Thymus (tissue), 11 donors: Measurements from ENCODE around the gene BRK1. TPM values are rescaled to one million over a fixed set of nuclear protein-coding genes. Genes with fewer than 3 reads are reported as not detected.
"Not testable (repeated sequence)": the region's sequence is repeated elsewhere in the genome, so short reads cannot be mapped to it uniquely, and the experiment has no call there.

ENCODE experiments used
- DNase-seq, 9 donors: peaks; one replicate each; pipeline ENCODE4 v3.0.0-alpha.2; 2013; ENCODE audit warnings: low spot score in 9 of 9, low read depth in 6 of 9, missing footprints in 1 of 9
- H3K27ac ChIP-seq, 2 donors: one replicate each; pipeline ENCODE4 v1.5.1; 2013; ENCODE audit warnings: control low read depth in 1 of 2, low read depth in 1 of 2, low read length in 1 of 2, mild to moderate bottlenecking in 1 of 2, moderate library complexity in 1 of 2
- H3K27me3 ChIP-seq, 2 donors: one replicate each; pipeline ENCODE4 v1.5.1; 2013; ENCODE audit warnings: low read length in 1 of 2; ENCODE audit not compliant: control insufficient read depth in 2 of 2, insufficient read depth in 1 of 2
- H3K36me3 ChIP-seq, 2 donors: one replicate each; pipeline ENCODE4 v1.5.1; 2013; ENCODE audit warnings: low read length in 1 of 2, mild to moderate bottlenecking in 1 of 2, moderate library complexity in 1 of 2; ENCODE audit not compliant: control insufficient read depth in 2 of 2, insufficient read depth in 2 of 2
- H3K4me1 ChIP-seq, 2 donors: one replicate each; pipeline ENCODE4 v1.5.1; 2013; ENCODE audit warnings: low read length in 2 of 2; ENCODE audit not compliant: control insufficient read depth in 2 of 2, insufficient read depth in 2 of 2
- H3K4me3 ChIP-seq, 2 donors: one replicate each; pipeline ENCODE4 v1.5.1; 2013; ENCODE audit warnings: low read length in 2 of 2, control low read depth in 1 of 2, mild to moderate bottlenecking in 1 of 2
- H3K9me3 ChIP-seq, 2 donors: one replicate each; pipeline ENCODE4 v1.5.1; 2013; ENCODE audit warnings: low read length in 1 of 2, mild to moderate bottlenecking in 1 of 2; ENCODE audit not compliant: control insufficient read depth in 2 of 2, insufficient read depth in 1 of 2
- WGBS: extraction: QIAGEN DNeasy Blood & Tissue Kit; methylation state at CpG from one replicate; pipeline ENCODE4 v1.1.7; 2013; 5-methylcytosine and 5-hydroxymethylcytosine counted together
- polyA plus RNA-seq: library from polyadenylated mRNA; stranded (reverse); fragments of 200-250 nt; gene quantifications from one replicate; pipeline ENCODE4 v1.2.3, GENCODE V29; 2013
- total RNA-seq: library from RNA; stranded (reverse); fragments of 120-200 nt; gene quantifications from one replicate; pipeline ENCODE4 v1.2.4, GENCODE V29; 2013
- donor health status: healthy.

Gene BRK1
- total and polyA plus RNA-seq, 2 donors, result 124 to 222 TPM

DNA sequence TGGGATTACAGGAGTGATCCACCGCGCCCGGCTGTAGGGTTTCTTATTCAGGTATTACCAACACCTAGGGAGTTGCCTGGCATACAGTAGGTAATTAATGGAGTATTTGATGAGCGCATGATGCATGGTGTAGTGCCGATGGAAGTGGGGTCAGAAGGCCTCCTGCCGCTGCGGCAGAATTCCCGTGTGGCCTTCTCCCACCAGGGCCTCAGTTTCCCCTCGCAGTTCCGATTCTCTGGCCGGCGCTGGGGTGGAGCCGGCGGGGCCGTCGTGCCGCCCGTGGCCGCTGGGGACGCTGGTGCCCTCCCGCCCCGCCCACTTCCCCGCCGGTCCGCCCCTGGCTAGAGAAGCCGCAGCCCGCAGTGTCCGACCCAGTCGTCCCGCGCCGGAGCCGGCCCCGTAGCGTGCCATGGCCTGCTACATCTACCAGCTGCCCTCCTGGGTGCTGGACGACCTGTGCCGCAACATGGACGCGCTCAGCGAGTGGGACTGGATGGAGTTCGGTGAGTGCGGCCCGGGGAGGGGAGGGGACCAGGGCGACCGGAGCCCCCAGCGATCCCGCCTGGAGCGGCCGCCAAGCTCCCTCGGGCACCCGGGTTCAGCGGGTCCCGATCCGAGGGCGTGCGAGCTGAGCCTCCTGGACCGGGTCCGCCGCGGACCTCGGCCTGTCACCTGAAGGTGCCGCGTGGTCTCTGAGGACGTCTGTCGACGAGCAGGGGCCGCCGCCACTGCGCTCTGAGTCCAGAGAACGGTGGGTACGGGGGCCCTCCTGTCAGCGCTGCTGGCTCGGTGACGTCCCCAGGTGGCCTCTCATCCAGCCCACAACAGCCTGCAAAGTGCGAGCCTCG lies 49.3 kb downstream of the BRK1 start, which contains the start of gene IRAK2:
IRAK2 (plus strand) TSS at position 374 of the 848 bp plus-strand sequence; CDS start at position 410, 36 bp downstream.
- Histone ChIP-seq H3K4me1 (peaks cover 0 to 12% of the 10 kb centered on the region in 2 donors), H3K9me3 (peaks cover 1 to 12% of the 10 kb centered on the region in 2 donors), H3K27ac (peak within 1 kb of the TSS in 1 of 2 donors; percentile 60), H3K27me3 (peaks cover 0 to 12% of the 10 kb centered on the region in 2 donors), H3K36me3 (no peaks in the 10 kb centered on the region), H3K4me3 (peak within 1 kb of the TSS; percentile 64 to 66)
- DNase-seq, result peak in 3 of 9 donors; percentile 25 to 54 (median 42)
- WGBS, result 4% methylated on average over 76 of the region's 76 CpGs

DNA sequence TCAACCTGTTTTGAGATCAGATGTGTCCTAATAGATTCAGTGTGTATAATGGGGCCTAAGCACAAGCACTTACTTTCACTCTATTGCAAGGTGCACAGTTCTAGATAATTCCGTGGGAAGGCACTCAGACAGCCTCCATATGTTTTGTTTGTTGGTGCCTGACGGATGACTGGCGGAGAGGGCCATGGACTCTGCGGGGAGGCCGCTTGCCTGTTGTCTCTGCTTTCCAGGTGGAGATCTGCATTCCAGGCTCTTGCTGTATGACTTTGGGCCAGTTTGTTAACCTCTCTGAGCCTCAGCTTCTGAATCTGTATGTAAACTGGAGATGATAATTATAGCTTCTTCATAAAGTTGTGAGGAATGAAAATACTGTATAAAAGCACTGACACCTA lies 50.7 kb downstream of the BRK1 start:
- Histone ChIP-seq H3K9me3 (peaks cover 1 to 12% of the 10 kb centered on the region in 2 donors), H3K4me1 (peaks cover 0 to 16% of the 10 kb centered on the region in 2 donors), H3K36me3 (no peaks in the 10 kb centered on the region), H3K27me3 (peaks cover 0 to 12% of the 10 kb centered on the region in 2 donors), H3K27ac (no peak overlapping the region), H3K4me3 (no peak overlapping the region)
- 97% methylated on average over 5 of the region's 5 CpGs for WGBS
- DNase-seq, result no peak

DNA sequence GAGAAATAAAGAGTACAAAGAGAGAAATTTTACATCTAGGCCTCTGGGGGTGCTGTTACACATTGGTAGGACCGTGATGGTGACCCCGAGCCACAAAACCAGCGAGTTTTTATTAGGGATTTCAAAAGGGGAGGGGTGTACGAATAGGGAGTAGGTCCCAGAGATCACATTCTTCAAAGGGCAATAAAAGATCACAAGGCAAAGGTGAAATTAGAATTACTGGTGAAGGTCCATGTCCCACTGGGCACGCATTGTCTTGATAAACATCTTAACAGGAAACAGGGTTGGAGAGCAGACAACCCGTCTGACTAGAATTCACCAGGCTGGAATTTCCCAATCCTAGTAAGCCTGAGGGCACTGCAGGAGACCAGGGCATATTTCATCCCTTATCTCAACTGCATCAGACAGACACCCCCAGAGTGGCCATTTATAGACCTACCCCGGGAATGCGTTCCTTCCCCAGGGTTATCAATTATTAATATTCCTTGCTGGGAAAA lies 53.6 kb downstream of the BRK1 start:
- DNase-seq, result no peak
- H3K27me3 ChIP-seq, result peaks cover 0 to 12% of the 10 kb centered on the region in 2 donors

DNA sequence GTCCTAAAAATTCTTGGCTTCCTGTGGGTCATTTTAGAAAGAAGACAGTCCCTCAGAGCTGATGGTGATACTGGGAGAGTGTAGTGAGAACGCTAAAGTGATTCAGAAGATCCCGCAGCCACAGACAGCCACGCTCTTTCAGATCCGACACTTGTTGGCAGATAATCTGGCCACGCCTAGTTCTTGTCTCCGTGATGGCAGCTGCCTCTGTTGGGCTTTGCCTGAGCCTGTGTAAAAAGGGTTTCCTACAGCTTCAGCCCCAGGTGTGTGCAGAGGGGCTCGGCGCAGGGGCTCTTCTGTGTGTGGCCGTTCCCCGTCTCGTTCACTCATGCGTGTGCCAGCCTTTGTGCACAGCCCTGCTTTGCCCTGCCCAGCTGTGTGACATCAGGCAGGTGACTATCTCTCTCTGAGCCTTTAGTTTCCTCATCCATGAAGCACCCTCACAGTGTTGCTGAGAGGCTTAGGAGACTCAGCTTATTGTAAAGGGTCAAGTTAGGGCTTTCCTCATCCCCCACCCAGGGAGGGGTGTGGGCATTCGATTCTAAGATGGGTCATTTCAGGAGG lies 55.5 kb downstream of the BRK1 start:
- WGBS, result 94% methylated on average over 13 of the region's 13 CpGs
- H3K4me3 ChIP-seq, result no peak overlapping the region
- H3K27ac ChIP-seq, result no peak overlapping the region
- peaks cover 0 to 4% of the 10 kb centered on the region in 2 donors for H3K4me1 ChIP-seq
- H3K9me3 ChIP-seq, result peaks cover 1 to 12% of the 10 kb centered on the region in 2 donors
- H3K27me3 ChIP-seq, result no peaks in the 10 kb centered on the region
- DNase-seq, result no peak
- no peaks in the 10 kb centered on the region for H3K36me3 ChIP-seq

More for the DNA sequence above, 53.6 kb downstream of the BRK1 start:
- Histone ChIP-seq H3K27ac (no peak overlapping the region), H3K9me3 (peaks cover 1 to 12% of the 10 kb centered on the region in 2 donors), H3K4me1 (peaks cover 0 to 12% of the 10 kb centered on the region in 2 donors), H3K36me3 (no peaks in the 10 kb centered on the region), H3K4me3 (no peak overlapping the region)
- 95% methylated on average over 8 of the region's 8 CpGs for WGBS

DNA sequence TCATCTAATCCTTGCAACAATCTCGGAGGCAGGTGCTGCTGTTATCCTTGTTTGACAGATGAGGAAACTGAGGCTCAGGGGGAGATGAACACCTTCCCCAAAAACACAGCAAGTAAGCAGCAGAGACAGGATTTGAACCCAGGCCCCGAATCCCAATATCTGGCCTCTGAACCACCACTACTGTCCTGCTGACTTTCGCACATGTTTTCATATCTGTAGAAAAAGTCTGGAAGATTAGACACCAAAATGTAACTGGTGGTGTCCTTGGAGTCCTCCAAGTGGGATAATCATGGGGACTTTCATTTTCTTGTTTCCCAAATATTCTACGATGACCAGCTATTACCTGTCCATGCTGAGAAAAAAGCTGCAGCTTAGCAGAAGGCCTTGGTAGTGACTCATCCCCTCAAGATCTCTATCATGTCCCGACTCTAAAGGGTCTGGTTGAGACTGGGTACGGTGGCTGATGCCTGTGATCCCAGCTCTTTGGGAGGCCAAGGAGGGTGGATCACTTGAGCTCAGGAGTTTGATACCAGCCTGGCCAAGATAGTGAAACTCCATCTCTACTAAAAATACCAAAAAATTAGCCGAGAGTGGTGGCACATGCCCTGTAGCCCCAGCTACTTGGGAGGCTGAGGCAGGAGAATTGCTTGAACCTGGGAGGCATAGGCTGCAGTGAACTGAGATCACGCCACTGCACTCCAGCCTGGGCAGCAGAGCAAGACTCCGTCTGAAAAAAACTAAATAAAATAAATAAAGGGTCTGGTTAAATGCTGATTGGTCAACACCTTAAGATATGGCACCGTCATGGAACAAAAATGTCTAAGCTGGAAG lies 57.8 kb downstream of the BRK1 start:
- no peak for DNase-seq
- Histone ChIP-seq H3K27ac (peak overlapping the region in 1 of 2 donors; percentile 25), H3K4me1 (peaks cover 0 to 4% of the 10 kb centered on the region in 2 donors), H3K27me3 (no peaks in the 10 kb centered on the region), H3K36me3 (no peaks in the 10 kb centered on the region), H3K9me3 (peaks cover 1 to 10% of the 10 kb centered on the region in 2 donors), H3K4me3 (no peak overlapping the region)
- 94% methylated on average over 10 of the region's 10 CpGs for WGBS

DNA sequence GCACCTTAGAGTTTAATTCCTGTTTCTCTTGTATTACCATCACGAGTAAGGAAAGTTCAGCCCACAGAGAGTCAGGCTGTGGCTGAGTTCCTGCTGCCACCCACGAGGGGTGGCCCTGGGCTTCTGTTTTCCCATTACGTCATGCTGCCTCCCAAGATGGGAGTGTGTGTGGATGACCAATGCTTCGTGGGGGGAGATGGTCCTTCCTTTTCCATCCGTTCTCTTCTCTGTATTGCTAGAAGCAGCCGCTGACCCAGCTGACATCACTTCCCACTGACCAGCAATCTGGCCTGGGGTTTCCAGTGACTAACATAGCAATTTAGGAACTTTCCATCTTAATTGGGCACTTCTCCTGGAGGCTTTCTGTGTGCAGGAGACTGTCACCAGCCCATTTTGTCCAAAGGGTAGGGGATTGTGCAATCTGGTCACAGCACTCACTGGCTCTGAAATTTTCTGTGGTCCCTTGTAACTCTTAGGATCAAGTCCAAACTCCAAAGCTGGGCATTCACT lies 58.5 kb downstream of the BRK1 start:
- DNase-seq, result no peak
- H3K27me3 ChIP-seq, result no peaks in the 10 kb centered on the region
- peaks cover 0 to 3% of the 10 kb centered on the region in 2 donors for H3K9me3 ChIP-seq
- peaks cover 0 to 4% of the 10 kb centered on the region in 2 donors for H3K4me1 ChIP-seq
- H3K36me3 ChIP-seq, result no peaks in the 10 kb centered on the region
- 77% methylated on average over 6 of the region's 6 CpGs for WGBS
- peak overlapping the region in 1 of 2 donors; percentile 17 for H3K27ac ChIP-seq
- H3K4me3 ChIP-seq, result no peak overlapping the region

DNA sequence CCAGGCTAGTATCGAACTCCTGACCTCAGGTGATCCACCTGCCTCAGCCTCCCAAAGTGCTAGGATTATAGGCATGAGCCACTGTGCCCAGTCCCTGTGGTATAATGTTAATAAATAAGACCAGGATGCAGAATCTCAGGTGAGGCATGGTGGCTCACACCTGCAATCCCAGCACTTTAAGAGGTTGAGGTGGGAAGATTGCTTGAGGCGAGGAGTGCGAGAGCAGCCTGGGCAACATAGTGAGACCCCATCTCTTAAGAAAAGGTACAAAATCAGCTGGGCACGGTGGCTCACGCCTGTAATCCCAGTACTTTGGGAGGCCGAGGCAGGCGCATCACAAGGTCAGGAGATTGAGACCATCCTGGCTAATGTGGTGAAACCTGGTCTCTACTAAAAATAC lies 59.9 kb downstream of the BRK1 start:
- not testable (repeated sequence) for H3K36me3 ChIP-seq, H3K9me3 ChIP-seq, H3K27me3 ChIP-seq, H3K4me1 ChIP-seq, H3K27ac ChIP-seq, H3K4me3 ChIP-seq, DNase-seq
- WGBS, result over 99% methylated on average over 7 of the region's 7 CpGs

DNA sequence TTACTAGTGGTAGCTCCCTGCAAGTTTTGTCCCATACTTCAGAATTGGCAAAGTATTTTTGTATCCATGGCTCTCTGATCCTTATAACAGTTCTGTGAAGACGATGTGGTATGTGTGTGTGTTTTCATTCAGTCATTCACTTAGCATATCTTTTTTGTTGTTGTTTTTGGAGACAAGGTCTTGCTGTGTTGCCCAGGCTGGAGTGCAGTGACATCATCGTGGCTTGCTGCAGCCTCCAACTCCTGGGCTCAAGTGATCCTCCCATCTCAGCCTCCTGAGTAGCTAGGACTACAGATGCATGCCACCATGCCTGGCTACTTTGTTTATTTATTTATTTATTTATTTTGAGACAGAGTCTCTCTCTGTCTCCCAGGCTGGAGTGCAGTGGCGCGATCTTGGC lies 60.7 kb downstream of the BRK1 start:
- H3K27me3 ChIP-seq, H3K4me1 ChIP-seq, H3K36me3 ChIP-seq, H3K27ac ChIP-seq, DNase-seq, H3K4me3 ChIP-seq, H3K9me3 ChIP-seq: not testable (repeated sequence)
- WGBS, result 88% methylated on average over 4 of the region's 4 CpGs
